ENCODE results near the gene TAF1B. TPM values are rescaled to one million over a fixed set of nuclear protein-coding genes. Genes with fewer than 3 reads are reported as not detected.

TAF1B gene
- total and polyA plus RNA-seq, 2 donors (not counting 3 experiments of a cell fraction or from before 2014, with no cell fraction given), result 6.3 to 29.4 TPM

DNA sequence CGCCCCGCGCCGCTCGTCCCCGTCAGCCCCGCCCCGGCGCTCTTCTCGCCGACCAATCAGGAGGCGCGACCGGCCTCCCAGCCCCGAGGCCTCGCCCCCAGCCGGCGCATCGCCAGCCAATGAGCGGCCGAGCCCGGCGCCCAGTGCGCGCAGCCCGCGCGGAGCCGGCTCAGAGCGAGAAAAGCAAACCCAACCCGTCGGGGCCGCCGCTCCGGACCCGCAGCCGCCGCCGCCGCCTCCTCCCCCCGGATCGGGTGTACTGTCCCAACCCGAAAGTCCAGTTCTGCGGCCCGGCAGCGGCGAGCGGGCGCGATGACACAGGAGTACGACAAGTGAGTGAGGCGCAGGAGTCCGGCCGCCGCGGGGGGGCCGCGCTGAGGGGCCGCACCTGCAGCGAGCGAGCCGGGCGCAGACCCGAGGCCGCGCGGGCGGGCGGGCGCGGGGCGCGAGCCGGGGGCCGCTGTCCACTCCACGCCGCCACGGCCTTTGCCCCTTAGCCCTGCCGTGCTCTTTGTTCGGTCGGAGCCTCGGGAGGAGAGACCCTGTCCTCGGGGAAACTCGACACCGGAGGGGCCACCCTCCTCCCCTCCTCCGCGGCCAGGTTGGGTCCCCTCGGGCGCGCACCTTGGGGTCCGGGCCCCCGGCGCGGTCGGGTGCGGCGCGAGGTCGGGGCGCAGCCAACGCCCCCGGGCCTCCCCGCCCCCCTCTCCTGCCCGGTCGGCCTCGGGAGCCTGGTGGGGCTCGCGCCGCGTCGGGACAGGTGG lies 108.4 kb downstream of the TAF1B start, which contains the start of gene GRHL1:
GRHL1 (plus strand) TSS at position 172 of the 764 bp plus-strand sequence; CDS start at position 313, 141 bp downstream.
- H4K20me1 ChIP-seq (replicated peaks; ENCODE audit: control insufficient read depth, extremely low read depth, insufficient read depth, low read length), result no peaks in the 10 kb centered on the region
- BruUV-seq (replicated peaks), result no TSS peak
- peak within 1 kb of the TSS; percentile 69 for H3K4me2 ChIP-seq (ENCODE audit: insufficient read depth, low read length)
- intact Hi-C loops (cut with micrococcal nuclease) (loop anchor here (1.0 to 5.0 kb wide), 2 partner anchors 93 to 109 kb away; partner anchors contain the start of gene TAF1B), dilution Hi-C loops (cut with MboI; ENCODE audit: extremely low pct_ligation_motif_present, low sequenced_read_pairs) (loop anchor here (25.0 kb wide), 1 partner anchor 139 kb away; no protein-coding TSS in a partner anchor)
- no peak for TF ChIP-seq FOS (IDR thresholded peaks at IDR 0.05; ENCODE audit: borderline replicate concordance, insufficient read depth, low read length)
- TF ChIP-seq, protein P1, sequence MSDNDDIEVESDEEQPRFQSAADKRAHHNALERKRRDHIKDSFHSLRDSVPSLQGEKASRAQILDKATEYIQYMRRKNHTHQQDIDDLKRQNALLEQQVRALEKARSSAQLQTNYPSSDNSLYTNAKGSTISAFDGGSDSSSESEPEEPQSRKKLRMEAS (IDR thresholded peaks at IDR 0.05; ENCODE audit: insufficient read depth, insufficient read length), result no peak
- no peak for TF ChIP-seq EZH2 (IDR thresholded peaks at IDR 0.05; ENCODE audit: borderline replicate concordance, low read depth, low read length, severe bottlenecking)
- no peak for TF ChIP-seq JUN (IDR thresholded peaks at IDR 0.05; ENCODE audit: borderline replicate concordance, insufficient read depth, insufficient read length, low read depth)
- TF ChIP-seq POLR2A (IDR thresholded peaks at IDR 0.05; ENCODE audit: low read depth, low read length), result no peak
- no peak for TF ChIP-seq GATA2 (IDR thresholded peaks at IDR 0.05; ENCODE audit: insufficient read depth, insufficient read length, low read depth, low read length)
- no peak for TF ChIP-seq POLR2AphosphoS5 (IDR thresholded peaks at IDR 0.05; ENCODE audit: insufficient read depth, low read depth, low read length)
- TF ChIP-seq MYC (IDR thresholded peaks at IDR 0.05; ENCODE audit: low read depth, low read length), result no peak
- TF ChIP-seq, protein P2, sequence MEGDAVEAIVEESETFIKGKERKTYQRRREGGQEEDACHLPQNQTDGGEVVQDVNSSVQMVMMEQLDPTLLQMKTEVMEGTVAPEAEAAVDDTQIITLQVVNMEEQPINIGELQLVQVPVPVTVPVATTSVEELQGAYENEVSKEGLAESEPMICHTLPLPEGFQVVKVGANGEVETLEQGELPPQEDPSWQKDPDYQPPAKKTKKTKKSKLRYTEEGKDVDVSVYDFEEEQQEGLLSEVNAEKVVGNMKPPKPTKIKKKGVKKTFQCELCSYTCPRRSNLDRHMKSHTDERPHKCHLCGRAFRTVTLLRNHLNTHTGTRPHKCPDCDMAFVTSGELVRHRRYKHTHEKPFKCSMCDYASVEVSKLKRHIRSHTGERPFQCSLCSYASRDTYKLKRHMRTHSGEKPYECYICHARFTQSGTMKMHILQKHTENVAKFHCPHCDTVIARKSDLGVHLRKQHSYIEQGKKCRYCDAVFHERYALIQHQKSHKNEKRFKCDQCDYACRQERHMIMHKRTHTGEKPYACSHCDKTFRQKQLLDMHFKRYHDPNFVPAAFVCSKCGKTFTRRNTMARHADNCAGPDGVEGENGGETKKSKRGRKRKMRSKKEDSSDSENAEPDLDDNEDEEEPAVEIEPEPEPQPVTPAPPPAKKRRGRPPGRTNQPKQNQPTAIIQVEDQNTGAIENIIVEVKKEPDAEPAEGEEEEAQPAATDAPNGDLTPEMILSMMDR (IDR thresholded peaks at IDR 0.05; ENCODE audit: extremely low read depth in 1 of 2, insufficient read depth in 1 of 2, low read depth in 1 of 2, low read length in 2 of 2), result no peak
- ChIA-PET CTCF (interaction anchor here (1.8 to 2.2 kb wide), 2 partner anchors 33 kb away, joined by 10 read pairs; no protein-coding TSS in a partner anchor), POLR2A (no interaction called here)
- no peaks in the 10 kb centered on the region for H3K9me1 ChIP-seq (replicated peaks; ENCODE audit: control insufficient read depth, extremely low read depth, insufficient read depth, low read length)
- no peaks in the 10 kb centered on the region for H3K79me2 ChIP-seq (ENCODE audit: control insufficient read depth, insufficient read depth, low read length)
- H3K36me3 ChIP-seq (ENCODE audit: control insufficient read depth in 2 of 2, extremely low read depth in 1 of 2, insufficient read depth in 2 of 2, low read length in 2 of 2), result no peaks in the 10 kb centered on the region
- DNase-seq (ENCODE audit: low read depth, low spot score) (peak; percentile 92), FAIRE-seq (peak; percentile 86)
- peak within 1 kb of the TSS; percentile 58 to 67 (median 59) for H3K4me3 ChIP-seq (replicated peaks in 1 of 3; ENCODE audit: insufficient read depth in 1 of 3, low read depth in 1 of 3, low read length in 3 of 3)
- H3K4me1 ChIP-seq (ENCODE audit: control insufficient read depth, extremely low read depth, insufficient read depth, low read length), result peaks cover 4% of the 10 kb centered on the region
- no peaks in the 10 kb centered on the region for H3K27me3 ChIP-seq (ENCODE audit: control insufficient read depth in 2 of 2, insufficient read depth in 2 of 2, low read length in 2 of 2)
- no peaks in the 10 kb centered on the region for H3K9me3 ChIP-seq (replicated peaks; ENCODE audit: control insufficient read depth, insufficient read depth, low read length)
- no peak within 1 kb of the TSS for H3K27ac ChIP-seq (ENCODE audit: insufficient read depth, low read depth, low read length)
- H2AFZ ChIP-seq (ENCODE audit: low read depth, low read length), result peak within 1 kb of the TSS; percentile 91
- H3K9ac ChIP-seq (replicated peaks; ENCODE audit: extremely low read depth, insufficient read depth, low read length), result peak within 1 kb of the TSS; percentile 28

Measured in endothelial cell of umbilical vein (primary cell).